HFFc6 (cell line): ENCODE data around the gene NUDCD3. TPM values are rescaled to one million over a fixed set of nuclear protein-coding genes. Genes with fewer than 3 reads are reported as not detected.

ENCODE experiments used
- DNase-seq: peaks from one replicate; pipeline ENCODE4 v3.0.0-alpha.2; 2018
- H3K27ac Mint-ChIP-seq: 2 replicates; pipeline ENCODE4 v1.8.0; 2020; ENCODE audit warnings: mild to moderate bottlenecking, mixed read lengths
- H3K27me3 Mint-ChIP-seq: 2 replicates; pipeline ENCODE4 v1.8.0; 2021; ENCODE audit warnings: mild to moderate bottlenecking, moderate library complexity, mixed read lengths; ENCODE audit not compliant: insufficient read depth
- H3K36me3 Mint-ChIP-seq: 2 replicates; pipeline ENCODE4 v1.8.0; 2021; ENCODE audit warnings: low read depth, mixed read lengths
- H3K4me1 Mint-ChIP-seq: 2 replicates; pipeline ENCODE4 v1.8.0; 2020; ENCODE audit warnings: low read depth, mixed read lengths
- H3K4me3 Mint-ChIP-seq: 2 replicates; pipeline ENCODE4 v1.8.0; 2020; ENCODE audit warnings: mild to moderate bottlenecking, moderate library complexity, mixed read lengths
- H3K9me3 Mint-ChIP-seq: 2 replicates; pipeline ENCODE4 v1.8.0; 2020; ENCODE audit warnings: mild to moderate bottlenecking, mixed read lengths
- total RNA-seq, 6 experiments: library from RNA; stranded (reverse); fragmentation: NEBNext Ultra II Directional; extraction: Animal tissue kit (Norgen Biotek cat#: 25700); gene quantifications; 2 replicates in 1 of 6; 3 replicates in 5 of 6; pipeline ENCODE4 v1.2.3, GENCODE V29; 2021
- TF ChIP-seq, protein P1 (sequence below): fragments of 200-600 bp; sonication (generic); IDR thresholded peaks from 2 replicates; pipeline ENCODE4 v1.5.0; 2021; ENCODE audit warnings: antibody characterized with exemption, mild to moderate bottlenecking

The NUDCD3 gene
- total RNA-seq, 6 experiments from 2014 or later: 79.2 to 114 (median 90.6) TPM

DNA sequence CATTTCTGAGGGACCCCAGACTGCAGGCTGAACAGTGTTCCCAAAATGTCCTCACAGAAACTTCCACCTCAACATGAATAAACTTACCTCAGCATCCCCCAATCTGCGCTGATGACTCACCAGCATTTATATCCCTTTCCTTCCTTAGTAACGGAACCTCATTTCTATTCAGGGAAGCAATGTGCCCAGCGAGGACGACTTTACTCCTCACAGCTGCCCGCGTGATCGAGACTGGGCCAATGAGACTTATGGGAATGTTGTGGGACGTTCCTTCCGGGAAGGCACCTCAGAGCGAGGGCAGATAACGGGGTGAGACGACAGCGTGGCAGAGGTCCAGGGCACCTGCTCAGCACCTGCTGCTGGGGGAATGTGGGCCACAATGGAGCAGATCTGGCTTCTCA lies 91.9 kb downstream of the NUDCD3 start:
- Mint-ChIP-seq H3K4me1 (peaks cover 25% of the 10 kb centered on the region), H3K4me3 (no peak overlapping the region), H3K27me3 (no peaks in the 10 kb centered on the region), H3K36me3 (peaks cover 20% of the 10 kb centered on the region), H3K27ac (no peak overlapping the region), H3K9me3 (no peaks in the 10 kb centered on the region)
- DNase-seq: no peak
- TF ChIP-seq, protein P1, sequence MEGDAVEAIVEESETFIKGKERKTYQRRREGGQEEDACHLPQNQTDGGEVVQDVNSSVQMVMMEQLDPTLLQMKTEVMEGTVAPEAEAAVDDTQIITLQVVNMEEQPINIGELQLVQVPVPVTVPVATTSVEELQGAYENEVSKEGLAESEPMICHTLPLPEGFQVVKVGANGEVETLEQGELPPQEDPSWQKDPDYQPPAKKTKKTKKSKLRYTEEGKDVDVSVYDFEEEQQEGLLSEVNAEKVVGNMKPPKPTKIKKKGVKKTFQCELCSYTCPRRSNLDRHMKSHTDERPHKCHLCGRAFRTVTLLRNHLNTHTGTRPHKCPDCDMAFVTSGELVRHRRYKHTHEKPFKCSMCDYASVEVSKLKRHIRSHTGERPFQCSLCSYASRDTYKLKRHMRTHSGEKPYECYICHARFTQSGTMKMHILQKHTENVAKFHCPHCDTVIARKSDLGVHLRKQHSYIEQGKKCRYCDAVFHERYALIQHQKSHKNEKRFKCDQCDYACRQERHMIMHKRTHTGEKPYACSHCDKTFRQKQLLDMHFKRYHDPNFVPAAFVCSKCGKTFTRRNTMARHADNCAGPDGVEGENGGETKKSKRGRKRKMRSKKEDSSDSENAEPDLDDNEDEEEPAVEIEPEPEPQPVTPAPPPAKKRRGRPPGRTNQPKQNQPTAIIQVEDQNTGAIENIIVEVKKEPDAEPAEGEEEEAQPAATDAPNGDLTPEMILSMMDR: no peak

DNA sequence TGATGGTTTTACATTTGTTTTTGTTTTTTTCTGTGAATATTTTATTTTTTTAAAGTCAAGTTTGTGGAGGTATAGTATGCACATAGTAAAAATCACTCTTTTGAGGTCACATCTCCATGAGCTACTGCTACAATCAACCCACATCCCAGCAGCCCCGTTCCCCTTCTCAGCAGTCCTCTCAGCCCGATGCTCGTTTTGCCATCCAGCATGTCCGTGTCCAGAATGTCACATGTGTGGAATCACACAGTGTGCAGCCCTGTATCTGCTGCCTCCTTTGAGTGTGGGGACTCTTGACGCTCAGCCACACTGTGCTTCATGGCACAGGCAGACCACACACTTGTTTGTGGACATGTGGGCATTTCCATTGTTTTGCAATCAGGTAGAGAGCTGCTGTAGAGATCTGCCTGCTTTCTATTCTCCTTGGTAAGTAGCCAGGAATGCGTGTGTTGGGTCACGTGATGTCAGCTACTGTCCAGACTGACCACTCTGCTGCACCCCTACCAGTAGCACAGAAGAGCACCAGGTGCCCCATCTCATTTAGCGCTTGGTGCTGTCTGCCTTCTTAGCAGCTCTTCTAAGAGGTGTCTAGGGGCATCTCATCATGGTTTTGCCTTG lies 93.4 kb downstream of the NUDCD3 start:
- no peaks in the 10 kb centered on the region; the same call in 1 of the 2 replicates for H3K27me3 Mint-ChIP-seq
- no peak for DNase-seq
- TF ChIP-seq, protein P1: no peak

DNA sequence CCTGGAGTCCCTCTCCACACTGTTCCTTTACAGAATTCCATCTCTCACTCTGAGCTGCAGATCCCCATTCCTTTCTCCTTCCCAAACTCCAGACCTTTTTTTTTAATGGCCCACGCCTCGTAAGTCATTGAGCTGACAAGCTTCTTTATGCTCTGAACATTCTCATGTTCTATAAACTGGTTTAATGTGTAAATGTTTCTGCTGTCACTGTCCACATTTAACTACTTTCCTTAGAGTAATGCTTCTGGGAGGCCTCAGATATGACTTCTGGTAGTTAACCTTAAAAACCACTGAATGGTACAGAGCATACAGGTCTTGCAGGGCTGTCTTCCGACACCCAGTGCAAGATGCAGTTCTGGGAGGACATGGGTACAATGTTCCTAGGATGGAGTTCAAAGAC lies 94.0 kb downstream of the NUDCD3 start:
- no peaks in the 10 kb centered on the region; the same call in 1 of the 2 replicates for H3K27me3 Mint-ChIP-seq
- peaks cover 25% of the 10 kb centered on the region for H3K4me1 Mint-ChIP-seq
- no peak for DNase-seq
- peaks cover 14% of the 10 kb centered on the region; the same call in 1 of the 2 replicates for H3K36me3 Mint-ChIP-seq
- no peak overlapping the region for H3K4me3 Mint-ChIP-seq
- TF ChIP-seq, protein P1: no peak
- no peaks in the 10 kb centered on the region for H3K9me3 Mint-ChIP-seq
- H3K27ac Mint-ChIP-seq: no peak overlapping the region

More for the DNA sequence above, 93.4 kb downstream of the NUDCD3 start:
- Mint-ChIP-seq H3K36me3 (peaks cover 14% of the 10 kb centered on the region; the same call in 1 of the 2 replicates), H3K4me3 (no peak overlapping the region), H3K27ac (no peak overlapping the region), H3K9me3 (no peaks in the 10 kb centered on the region), H3K4me1 (peaks cover 25% of the 10 kb centered on the region)

DNA sequence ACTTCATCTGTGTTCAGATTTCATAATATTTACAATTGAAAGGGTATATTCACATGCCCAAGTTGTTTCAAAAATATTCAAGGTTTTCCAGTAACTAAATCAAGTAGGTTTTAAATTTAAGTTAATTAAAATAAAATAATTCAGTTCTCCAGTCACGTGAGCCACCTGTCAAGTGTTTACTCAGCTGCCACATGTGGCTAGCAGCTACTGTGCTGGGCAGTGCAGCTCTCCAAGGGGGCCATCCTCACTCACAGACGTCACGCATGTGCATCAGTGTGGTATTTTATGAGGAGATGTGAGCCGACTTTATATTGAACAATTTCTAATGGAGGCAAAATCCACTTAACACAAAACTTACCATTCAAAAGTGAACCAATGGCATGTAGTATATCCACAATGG lies 95.4 kb downstream of the NUDCD3 start:
- Mint-ChIP-seq H3K27ac (no peak overlapping the region), H3K4me3 (no peak overlapping the region), H3K27me3 (no peaks in the 10 kb centered on the region; the same call in 1 of the 2 replicates), H3K9me3 (no peaks in the 10 kb centered on the region), H3K4me1 (peaks cover 25% of the 10 kb centered on the region), H3K36me3 (peaks cover 14% of the 10 kb centered on the region; the same call in 1 of the 2 replicates)
- TF ChIP-seq, protein P1: no peak
- DNase-seq: no peak

DNA sequence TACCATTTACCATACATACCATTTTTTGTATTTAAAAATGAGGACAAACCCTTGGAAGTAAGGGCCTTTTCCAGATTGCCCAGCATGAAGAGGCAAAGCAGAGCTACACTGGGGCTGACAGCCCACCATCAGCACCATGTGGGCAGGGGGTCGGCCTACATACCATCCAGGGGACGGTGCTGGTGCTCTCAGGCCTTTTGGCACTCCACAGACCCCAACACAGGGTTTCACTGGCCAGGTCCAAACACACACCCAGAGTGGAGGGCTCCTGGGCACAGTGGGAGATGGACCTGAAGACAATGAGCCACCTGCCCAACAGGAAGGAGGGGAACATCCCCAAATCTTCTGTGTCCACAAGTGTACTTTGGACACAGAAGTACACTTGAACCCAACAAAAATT lies 95.8 kb downstream of the NUDCD3 start:
- no peaks in the 10 kb centered on the region; the same call in 1 of the 2 replicates for H3K27me3 Mint-ChIP-seq
- peaks cover 23% of the 10 kb centered on the region for H3K4me1 Mint-ChIP-seq
- no peak overlapping the region for H3K4me3 Mint-ChIP-seq
- DNase-seq: no peak
- TF ChIP-seq, protein P1: no peak
- no peaks in the 10 kb centered on the region for H3K9me3 Mint-ChIP-seq
- no peak overlapping the region for H3K27ac Mint-ChIP-seq
- peaks cover 11% of the 10 kb centered on the region for H3K36me3 Mint-ChIP-seq
